LNCAP (cell line): ENCODE results near the gene PRKCA.

Source experiments
- CTCF ChIP-seq: fragments of 450-650 bp; IDR thresholded peaks from 2 replicates; pipeline ENCODE4 v1.5.1; 2017; ENCODE audit warnings: mild to moderate bottlenecking

The PRKCA gene

GRCh38 chr17:66725956-66726355 is 423.5 kb downstream of the PRKCA start:
- no peak for TF ChIP-seq CTCF

- TF ChIP-seq CTCF: no peak
Observed at GRCh38 chr17:66726371-66726770, 424.0 kb downstream of the PRKCA start.

- TF ChIP-seq CTCF: no peak
Observed at GRCh38 chr17:66726846-66727245, 424.4 kb downstream of the PRKCA start.

GRCh38 chr17:66727634-66728570 is 425.5 kb downstream of the PRKCA start:
- TF ChIP-seq CTCF: peak; percentile 79

GRCh38 chr17:66730461-66730923 is 428.1 kb downstream of the PRKCA start:
- TF ChIP-seq CTCF: no peak

GRCh38 chr17:66733759-66734158 is 431.3 kb downstream of the PRKCA start:
- TF ChIP-seq CTCF: no peak

GRCh38 chr17:66734186-66734943 is 432.0 kb downstream of the PRKCA start:
- TF ChIP-seq CTCF: no peak
